C4-2B (cell line): ENCODE measurements around the gene SPINDOC.

Source experiments
- CTCF ChIP-seq: fragments of 450-650 bp; conservative IDR thresholded peaks from 2 replicates; pipeline ENCODE4 v1.5.1; 2017; ENCODE audit warnings: mild to moderate bottlenecking
- ZFX ChIP-seq: fragments of 450-650 bp; IDR thresholded peaks from 2 replicates; pipeline ENCODE4 v1.6.1; 2017

GRCh38 chr11:63851364-63851763 lies 38.1 kb downstream of the SPINDOC start:
- TF ChIP-seq CTCF (no peak), ZFX (no peak)
